Activated B cell treated with CpG ODN at 0.5 μM for 24 hours (primary cell): Measurements from ENCODE around the gene PRKCD. TPM values are rescaled to one million over a fixed set of nuclear protein-coding genes. Genes with fewer than 3 reads are reported as not detected.

Experiments
- ATAC-seq: fragments of 200-7000 bp; cut with Tn5 transposase; one replicate; pipeline ENCODE4 v1.10.0; 2021; ENCODE audit warnings: low read depth, mild to moderate bottlenecking, moderate library complexity
- CTCF ChIA-PET: fragments of 350-600 bp; sonication (Branson Sonifier 250); formaldehyde crosslinking; loops from one replicate; lab custom pipeline; 2021; ENCODE audit warnings: antibody characterized with exemption; lab: Charles Lee
- POLR2A ChIA-PET: fragments of 350-600 bp; sonication (Branson Sonifier 250); formaldehyde crosslinking; loops from one replicate; lab custom pipeline; 2021; ENCODE audit warnings: antibody characterized with exemption; lab: Charles Lee
- DNase-seq: peaks from one replicate; pipeline ENCODE4 v3.0.0; 2022
- H3K27ac Mint-ChIP-seq: one replicate; pipeline ENCODE4 v1.8.0; 2020; ENCODE audit warnings: mixed read lengths
- H3K27me3 Mint-ChIP-seq: one replicate; pipeline ENCODE4 v1.8.0; 2021; ENCODE audit warnings: mixed read lengths
- H3K36me3 Mint-ChIP-seq: one replicate; pipeline ENCODE4 v1.8.0; 2021; ENCODE audit warnings: low read depth, mixed read lengths
- H3K4me1 Mint-ChIP-seq: one replicate; pipeline ENCODE4 v1.8.0; 2021; ENCODE audit warnings: mixed read lengths
- H3K4me3 Mint-ChIP-seq: one replicate; pipeline ENCODE4 v1.8.0; 2020; ENCODE audit warnings: mild to moderate bottlenecking, mixed read lengths
- H3K9me3 Mint-ChIP-seq: one replicate; pipeline ENCODE4 v1.8.0; 2020; ENCODE audit warnings: mixed read lengths
- CTCF ChIP-seq: fragments of 200-600 bp; IDR thresholded peaks from one replicate; pipeline ENCODE4 v1.8.0; 2022; ENCODE audit warnings: antibody characterized with exemption, mild to moderate bottlenecking
- intact Hi-C: fragments of 100-400 bp; cut with micrococcal nuclease; formaldehyde crosslinking; loops from one replicate; pipeline ENCODE4 v1.15.1; 2024
- total RNA-seq: library from RNA; stranded (reverse); gene quantifications from 2 replicates; pipeline ENCODE4 v1.2.3, GENCODE V29; 2022

Gene PRKCD
- total RNA-seq, 1 donor from 2014 or later, result 60.4 TPM

- CTCF ChIA-PET, result no interaction called here
- Mint-ChIP-seq H3K4me3 (no peak overlapping the region), H3K9me3 (no peaks in the 10 kb centered on the region), H3K36me3 (peaks cover 50% of the 10 kb centered on the region), H3K4me1 (peaks cover 11% of the 10 kb centered on the region), H3K27me3 (no peaks in the 10 kb centered on the region), H3K27ac (no peak overlapping the region)
- POLR2A ChIA-PET, result no interaction called here
- no peak for DNase-seq
- no peak for TF ChIP-seq CTCF
- intact Hi-C loops, result no loop called here
- no peak for ATAC-seq
Measured at GRCh38 chr3:53223025-53223424, 62.0 kb downstream of the PRKCD start.

GRCh38 chr3:53223541-53223966, 62.5 kb downstream of the PRKCD start:
- DNase-seq, result no peak
- Mint-ChIP-seq H3K27ac (no peak overlapping the region), H3K36me3 (peaks cover 55% of the 10 kb centered on the region), H3K4me1 (peaks cover 5% of the 10 kb centered on the region), H3K9me3 (no peaks in the 10 kb centered on the region), H3K4me3 (no peak overlapping the region), H3K27me3 (no peaks in the 10 kb centered on the region)
- TF ChIP-seq CTCF, result no peak
- ChIA-PET CTCF (no interaction called here), POLR2A (interaction anchor here (0.7 kb wide), 1 partner anchor 53 kb away, joined by 4 read pairs; no protein-coding TSS in a partner anchor)
- intact Hi-C loops, result no loop called here
- no peak for ATAC-seq

- ChIA-PET POLR2A (interaction anchor here (0.7 kb wide), 1 partner anchor 54 kb away, joined by 4 read pairs; no protein-coding TSS in a partner anchor), CTCF (no interaction called here)
- Mint-ChIP-seq H3K36me3 (peaks cover 60% of the 10 kb centered on the region), H3K9me3 (no peaks in the 10 kb centered on the region), H3K27me3 (no peaks in the 10 kb centered on the region), H3K4me1 (peaks cover 5% of the 10 kb centered on the region), H3K4me3 (no peak overlapping the region), H3K27ac (no peak overlapping the region)
- ATAC-seq (no peak), DNase-seq (no peak)
- intact Hi-C loops, result no loop called here
- no peak for TF ChIP-seq CTCF
Measured at GRCh38 chr3:53224026-53224425, 63.0 kb downstream of the PRKCD start.

GRCh38 chr3:53224536-53224935, 63.5 kb downstream of the PRKCD start:
- intact Hi-C loops, result no loop called here

GRCh38 chr3:53225181-53225580, 64.2 kb downstream of the PRKCD start:
- H3K4me1 Mint-ChIP-seq, result peaks cover under 1% of the 10 kb centered on the region
- no peak overlapping the region for H3K27ac Mint-ChIP-seq
- no peak for DNase-seq
- intact Hi-C loops, result no loop called here
- H3K4me3 Mint-ChIP-seq, result no peak overlapping the region
- H3K9me3 Mint-ChIP-seq, result no peaks in the 10 kb centered on the region
- no peak for ATAC-seq
- ChIA-PET CTCF (no interaction called here), POLR2A (no interaction called here)
- no peaks in the 10 kb centered on the region for H3K27me3 Mint-ChIP-seq
- TF ChIP-seq CTCF, result no peak
- peaks cover 72% of the 10 kb centered on the region for H3K36me3 Mint-ChIP-seq

More at GRCh38 chr3:53224536-53224935, 63.5 kb downstream of the PRKCD start:
- H3K9me3 Mint-ChIP-seq, result no peaks in the 10 kb centered on the region
- no peak for DNase-seq
- ChIA-PET CTCF (no interaction called here), POLR2A (no interaction called here)
- ATAC-seq, result no peak
- no peaks in the 10 kb centered on the region for H3K27me3 Mint-ChIP-seq
- peaks cover 5% of the 10 kb centered on the region for H3K4me1 Mint-ChIP-seq
- no peak for TF ChIP-seq CTCF
- H3K36me3 Mint-ChIP-seq, result peaks cover 65% of the 10 kb centered on the region
- H3K27ac Mint-ChIP-seq, result no peak overlapping the region
- no peak overlapping the region for H3K4me3 Mint-ChIP-seq
